GM12878 (cell line): ENCODE data around the gene COBLL1. TPM values are rescaled to one million over a fixed set of nuclear protein-coding genes. Genes with fewer than 3 reads are reported as not detected.

Experiments used
- ATAC-seq: fragments of 200-7000 bp; cut with Tn5 transposase; 3 replicates; pipeline ENCODE4 v1.9.1; 2020; ENCODE audit warnings: mild to moderate bottlenecking, moderate library complexity
- BruUV-seq: library from RNA; stranded (reverse); fragments of 400-500 nt; replicated peaks from 2 replicates; lab custom pipeline; 2021; lab: Mats Ljungman, UMichigan
- CTCF ChIA-PET: fragments of 300-600 bp; sonication (Branson Sonifier 250); formaldehyde crosslinking; extraction: SDS; loops from one replicate; lab custom pipeline; 2021; ENCODE audit warnings: inconsistent platforms; lab: Yijun Ruan, JAX
- POLR2A ChIA-PET: fragments of 350-600 bp; formaldehyde crosslinking; extraction: SDS; loops from one replicate; lab custom pipeline; 2021; ENCODE audit warnings: inconsistent platforms; lab: Charles Lee
- RAD21 ChIA-PET: fragments of 300-600 bp; sonication (Branson Sonifier 250); formaldehyde crosslinking; loops from one replicate; lab custom pipeline; 2023; ENCODE audit warnings: antibody characterized with exemption; ENCODE audit not compliant: unreplicated experiment; lab: Charles Lee
- SMC1A ChIA-PET: fragments of 300-600 bp; sonication (Branson Sonifier 250); formaldehyde crosslinking; loops from one replicate; lab custom pipeline; 2023; ENCODE audit not compliant: unreplicated experiment, uncharacterized antibody; lab: Charles Lee
- DNase-seq: peaks from one replicate; pipeline ENCODE4 v3.0.0-alpha.2; 2011; ENCODE audit warnings: low read depth, low spot score
- FAIRE-seq: peaks from 3 replicates; lab custom pipeline; 2011; peaks lifted over from hg19 to GRCh38; lab: Jason Lieb, UNC
- H2AFZ ChIP-seq: 2 replicates; pipeline ENCODE4 v1.6.0; 2011; ENCODE audit warnings: low read depth, low read length, control low read depth; ENCODE audit not compliant: control insufficient read depth
- H3K27ac ChIP-seq: 2 replicates; pipeline ENCODE4 v1.5.1; 2011; ENCODE audit warnings: control low read depth; ENCODE audit not compliant: control insufficient read depth, insufficient read depth
- H3K27me3 ChIP-seq, 2 experiments: replicated peaks in 1 of 2; 2 replicates each; pipeline versions ENCODE4 v1.6.0 to v1.6.1; 2011; ENCODE audit warnings: low read length in 1 of 2; ENCODE audit not compliant: control insufficient read depth in 2 of 2, insufficient read depth in 2 of 2
- H3K36me3 ChIP-seq, 2 experiments: 2 replicates each; pipeline ENCODE4 v1.5.1; 2011; ENCODE audit warnings: low read length in 1 of 2; ENCODE audit not compliant: control insufficient read depth in 2 of 2, insufficient read depth in 2 of 2
- H3K4me1 ChIP-seq: 2 replicates; pipeline ENCODE4 v1.6.1; 2011; ENCODE audit warnings: mild to moderate bottlenecking, low read length, moderate library complexity, mixed read lengths; ENCODE audit not compliant: control insufficient read depth, insufficient read depth
- H3K4me2 ChIP-seq: 2 replicates; pipeline ENCODE4 v1.6.0; 2011; ENCODE audit warnings: control low read depth; ENCODE audit not compliant: control insufficient read depth, insufficient read depth
- H3K4me3 ChIP-seq: fragments of 200-600 bp; sonication (generic); 2 replicates; pipeline ENCODE4 v1.5.1; 2016
- H3K79me2 ChIP-seq: 2 replicates; pipeline ENCODE4 v1.6.0; 2011; ENCODE audit warnings: low read length; ENCODE audit not compliant: control insufficient read depth, insufficient read depth
- H3K9ac ChIP-seq: 2 replicates; pipeline ENCODE4 v1.8.0; 2011; ENCODE audit warnings: low read length, control low read depth, mixed read lengths; ENCODE audit not compliant: control insufficient read depth, insufficient read depth
- H3K9me3 ChIP-seq: replicated peaks from 3 replicates; pipeline ENCODE4 v1.5.1; 2011; ENCODE audit warnings: mild to moderate bottlenecking, low read length; ENCODE audit not compliant: control insufficient read depth, insufficient read depth
- H4K20me1 ChIP-seq: 2 replicates; pipeline ENCODE4 v1.6.0; 2011; ENCODE audit not compliant: control insufficient read depth, insufficient read depth
- BCL3 ChIP-seq: IDR thresholded peaks from 2 replicates; pipeline ENCODE4 v1.6.1; 2011; ENCODE audit warnings: borderline replicate concordance, low read depth, mild to moderate bottlenecking, moderate library complexity, low read length; ENCODE audit not compliant: insufficient read depth, poor library complexity, severe bottlenecking
- CBX5 ChIP-seq: sonication (generic); IDR thresholded peaks from 2 replicates; pipeline ENCODE4 v1.6.1; 2016; ENCODE audit warnings: low read depth, moderate library complexity, mild to moderate bottlenecking, inconsistent platforms
- E4F1 ChIP-seq: fragments of 450-650 bp; IDR thresholded peaks from 2 replicates; pipeline ENCODE4 v1.6.1; 2018; ENCODE audit warnings: borderline replicate concordance, mild to moderate bottlenecking; ENCODE audit not compliant: partially characterized antibody
- ETV6 ChIP-seq, 2 experiments: fragments of 450-650 bp in 1 of 2; IDR thresholded peaks in 1 of 2; conservative IDR thresholded peaks in 1 of 2; 2 replicates each; pipeline ENCODE4 v1.6.1; 2014; ENCODE audit warnings: antibody characterized with exemption in 1 of 2, borderline replicate concordance in 1 of 2, low read depth in 1 of 2, mild to moderate bottlenecking in 1 of 2, moderate library complexity in 1 of 2
- HCFC1 ChIP-seq: fragments of 150-350 bp; IDR thresholded peaks from 2 replicates; pipeline ENCODE4 v1.6.1; 2014; ENCODE audit warnings: low read length
- HDGF ChIP-seq: fragments of 450-650 bp; IDR thresholded peaks from 2 replicates; pipeline ENCODE4 v1.6.1; 2016; ENCODE audit warnings: antibody characterized with exemption
- IRF3 ChIP-seq: fragments of 450-650 bp; IDR thresholded peaks from 2 replicates; pipeline ENCODE4 v1.6.1; 2014; ENCODE audit warnings: mild to moderate bottlenecking
- KAT2A ChIP-seq: conservative IDR thresholded peaks from 2 replicates; pipeline ENCODE4 v1.6.1; 2011; ENCODE audit warnings: low read depth, low read length; ENCODE audit not compliant: control insufficient read depth
- MYC ChIP-seq: IDR thresholded peaks from 2 replicates; pipeline ENCODE4 v1.6.1; 2011; ENCODE audit warnings: mild to moderate bottlenecking, low read length, moderate library complexity, inconsistent platforms; ENCODE audit not compliant: insufficient read depth, insufficient replicate concordance, insufficient read length, severe bottlenecking
- POLR2A ChIP-seq: IDR thresholded peaks from 2 replicates; pipeline ENCODE4 v1.6.1; 2011; ENCODE audit warnings: low read depth, mild to moderate bottlenecking, low read length
- RAD21 ChIP-seq: IDR thresholded peaks from 2 replicates; pipeline ENCODE4 v1.6.1; 2011; ENCODE audit warnings: mild to moderate bottlenecking, low read depth, low read length, moderate library complexity; ENCODE audit not compliant: insufficient read depth
- RELB ChIP-seq: fragments of 450-650 bp; IDR thresholded peaks from 2 replicates; pipeline ENCODE4 v1.6.1; 2017; ENCODE audit warnings: low read depth, mild to moderate bottlenecking, moderate library complexity
- SMAD5 ChIP-seq: IDR thresholded peaks from 2 replicates; pipeline ENCODE4 v1.6.1; 2016; ENCODE audit warnings: antibody characterized with exemption, low read depth
- TCF12 ChIP-seq: IDR thresholded peaks from 2 replicates; pipeline ENCODE4 v1.6.1; 2011; ENCODE audit warnings: low read depth, mild to moderate bottlenecking, low read length
- ZNF274 ChIP-seq: IDR thresholded peaks from one replicate; pipeline ENCODE4 v1.8.0; 2011; ENCODE audit not compliant: insufficient read length, insufficient read depth
- WGBS: methylation state at CpG from one replicate; pipeline ENCODE4 v1.1.6; 2016; ENCODE audit warnings: low lambda C conversion rate; ENCODE audit not compliant: insufficient replicate concordance, insufficient coverage; ENCODE audit errors: missing lambda C conversion rate; 5-methylcytosine and 5-hydroxymethylcytosine counted together
- in situ Hi-C: fragments of 300-500 bp; cut with MboI; formaldehyde crosslinking; loops from 9 replicates; pipeline ENCODE4 v1.14.3; 2018; ENCODE audit warnings: mixed read lengths
- intact Hi-C: fragments of 100-400 bp; cut with micrococcal nuclease; formaldehyde crosslinking; loops from one replicate; pipeline ENCODE4 v1.14.2; 2022; ENCODE audit not compliant: unreplicated experiment
- polyA plus RNA-seq, 11 experiments: library from polyadenylated mRNA; depleted of rRNA in 4 of 11; unstranded in 6 of 11; stranded (reverse) in 5 of 11; fragments of >200 nt; fragmentation: Nextera tagmentation in 4 of 11; fragmentation: Illumina TruSeq in 1 of 11; extraction: Ambion mirVana in 4 of 11; extraction: Trizol in 1 of 11; gene quantifications; 1 replicate in 1 of 11; 2 replicates in 10 of 11; pipeline versions ENCODE4 v1.2.1 to v1.2.3, GENCODE V29; 2011 to 2016; ENCODE audit warnings: inconsistent platforms in 2 of 11, missing spikeins in 2 of 11, low read depth in 1 of 11
- total RNA-seq, 4 experiments: library from RNA; depleted of rRNA in 3 of 4; stranded (reverse); fragments of >200 nt in 3 of 4; fragmentation: Illumina TruSeq in 1 of 4; extraction: Trizol in 1 of 4; gene quantifications; 2 replicates each; pipeline versions ENCODE4 v1.2.1 to v1.2.3, GENCODE V29; 2013 to 2021

The COBLL1 gene
- total and polyA plus RNA-seq, 10 of the 15 experiments (the other 5 are each of a cell fraction or from before 2014, with no cell fraction given): 0.46 TPM; not detected in 9

- TF ChIP-seq E4F1 (no peak), SMAD5 (no peak), HDGF (no peak), ETV6 (conservative IDR thresholded peaks at IDR 0.05 in 1 of 2, IDR thresholded peaks at IDR 0.05 in 1 of 2; ENCODE audit: borderline replicate concordance in 1 of 2, low read depth in 1 of 2) (no peak), KAT2A (no peak), HCFC1 (no peak), CBX5 (no peak)
- TF ChIP-seq, all 136 proteins: peak for 0
Observed at GRCh38 chr2:164722616-164723338, 118.8 kb downstream of the COBLL1 start (continued).

- Histone ChIP-seq H3K9ac (no peak overlapping the region), H3K4me2 (no peak overlapping the region), H4K20me1 (no peaks in the 10 kb centered on the region), H3K9me3 (no peaks in the 10 kb centered on the region), H3K79me2 (no peaks in the 10 kb centered on the region), H2AFZ (no peak overlapping the region), H3K4me3 (no peak overlapping the region), H3K36me3 (no peaks in the 10 kb centered on the region), H3K27ac (no peak overlapping the region), H3K27me3 (no peaks in the 10 kb centered on the region; a peak in 1 of 4 replicates), H3K4me1 (no peaks in the 10 kb centered on the region)
- no peak for ATAC-seq
- ChIA-PET SMC1A (no interaction called here), RAD21 (no interaction called here), POLR2A (no interaction called here), CTCF (no interaction called here)
- intact Hi-C loops (no loop called here), in situ Hi-C loops (no loop called here)
- BruUV-seq: no TSS peak
- WGBS: 5% methylated on average over 1 of the region's 1 CpG
- no peak for DNase-seq
- FAIRE-seq: no peak
- no peak for TF ChIP-seq ZNF274
- no peak for TF ChIP-seq POLR2A
- no peak for TF ChIP-seq TCF12
- TF ChIP-seq RAD21: no peak
- TF ChIP-seq MYC: no peak
- no peak for TF ChIP-seq IRF3
- no peak for TF ChIP-seq BCL3
- no peak for TF ChIP-seq RELB
Observed at GRCh38 chr2:164721430-164721829, 120.2 kb downstream of the COBLL1 start.
